GM18508 (cell line): ENCODE data around the gene ATP2C2.

ENCODE experiments used
- ATAC-seq: cut with Tn5 transposase; IDR thresholded peaks from one replicate; pipeline ENCODE4 v1.9.1; 2021; ENCODE audit warnings: moderate number of reproducible peaks; ENCODE audit not compliant: insufficient read depth, unreplicated experiment

ATP2C2 gene

GRCh38 chr16:84462296-84463210, 94.2 kb downstream of the ATP2C2 start:
- ATAC-seq: no peak

GRCh38 chr16:84463221-84463620, 94.9 kb downstream of the ATP2C2 start:
- ATAC-seq: no peak

GRCh38 chr16:84464116-84464515, 95.8 kb downstream of the ATP2C2 start:
- ATAC-seq: no peak

- ATAC-seq: no peak
These were observed 96.8 kb downstream of the ATP2C2 start for GRCh38 chr16:84465154-84465553.

GRCh38 chr16:84466692-84467091, 98.4 kb downstream of the ATP2C2 start:
- no peak for ATAC-seq

- ATAC-seq: no peak
These were observed 98.9 kb downstream of the ATP2C2 start for GRCh38 chr16:84467256-84467655.

GRCh38 chr16:84467709-84468108, 99.4 kb downstream of the ATP2C2 start:
- ATAC-seq: no peak

- no peak for ATAC-seq
These were observed 103.0 kb downstream of the ATP2C2 start for GRCh38 chr16:84471316-84471715.

- ATAC-seq: no peak
These were observed 103.6 kb downstream of the ATP2C2 start for GRCh38 chr16:84471966-84472365.

GRCh38 chr16:84475643-84476240, 107.4 kb downstream of the ATP2C2 start:
- no peak for ATAC-seq

- ATAC-seq: no peak
These were observed 108.1 kb downstream of the ATP2C2 start for GRCh38 chr16:84476401-84476800.

GRCh38 chr16:84477661-84478060, 109.3 kb downstream of the ATP2C2 start:
- no peak for ATAC-seq

- ATAC-seq: no peak
These were observed 110.0 kb downstream of the ATP2C2 start for GRCh38 chr16:84478172-84478947.

- ATAC-seq: no peak
These were observed 111.5 kb downstream of the ATP2C2 start for GRCh38 chr16:84479716-84480450.

GRCh38 chr16:84481051-84481735, 112.9 kb downstream of the ATP2C2 start:
- no peak for ATAC-seq

GRCh38 chr16:84482001-84482891, 113.9 kb downstream of the ATP2C2 start:
- no peak for ATAC-seq

GRCh38 chr16:84482951-84483881, 114.9 kb downstream of the ATP2C2 start:
- no peak for ATAC-seq
